Stomach (tissue), 4 donors: ENCODE data around the gene MLLT6.

Experiments
- POLR2AphosphoS5 ChIP-seq, 3 donors: sonication (generic); formaldehyde crosslinking; IDR thresholded peaks; one replicate each; pipeline ENCODE4 v1.6.1; 2016; ENCODE audit warnings: antibody characterized with exemption in 3 of 3
- TF ChIP-seq, protein P1 (sequence below), 7 experiments: fragments of 450-650 bp in 4 of 7; fragments of 200-600 bp in 3 of 7; sonication (generic) in 3 of 7; IDR thresholded peaks; one replicate each; pipeline ENCODE4 v1.5.1; 2016 to 2019; ENCODE audit warnings: antibody characterized with exemption in 7 of 7, control low read depth in 2 of 7, mild to moderate bottlenecking in 1 of 7

DNA sequence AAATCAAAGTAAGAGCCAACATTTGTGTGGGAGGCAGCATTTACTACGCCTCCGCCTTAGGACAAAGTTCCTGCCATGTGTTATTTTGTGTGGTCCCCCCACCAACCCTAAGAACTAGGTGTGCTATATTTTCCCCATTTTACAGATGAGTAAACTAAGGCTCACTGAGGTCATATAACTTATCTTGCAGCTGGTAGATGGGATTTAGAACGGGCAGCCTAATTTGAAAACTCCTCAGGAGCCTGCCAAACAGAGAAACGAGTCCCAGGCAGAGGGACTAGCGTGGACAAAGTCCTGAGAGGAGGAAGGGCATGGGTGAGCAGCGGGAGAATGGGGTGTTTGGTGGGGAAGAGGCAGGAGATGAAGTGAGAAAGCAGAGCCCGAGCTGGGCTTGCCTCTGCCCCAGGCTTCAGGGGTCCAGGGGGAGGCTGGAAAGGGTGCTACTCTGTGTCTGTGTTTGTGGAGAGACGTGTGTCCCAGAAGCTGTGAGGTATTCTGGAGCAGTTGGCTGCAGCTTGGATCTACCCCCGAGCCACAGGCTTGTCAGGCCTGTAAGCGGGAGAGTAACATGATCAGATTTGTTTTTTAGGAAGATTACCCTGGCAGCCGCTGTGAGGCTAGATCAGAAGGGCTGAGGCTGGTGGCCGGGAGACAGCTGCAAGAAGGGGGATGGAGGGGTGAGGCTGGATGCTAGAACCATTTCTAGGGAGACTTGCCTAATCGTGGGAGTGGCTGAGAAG is 5.0 kb downstream of the MLLT6 start:
- TF ChIP-seq, protein P1, sequence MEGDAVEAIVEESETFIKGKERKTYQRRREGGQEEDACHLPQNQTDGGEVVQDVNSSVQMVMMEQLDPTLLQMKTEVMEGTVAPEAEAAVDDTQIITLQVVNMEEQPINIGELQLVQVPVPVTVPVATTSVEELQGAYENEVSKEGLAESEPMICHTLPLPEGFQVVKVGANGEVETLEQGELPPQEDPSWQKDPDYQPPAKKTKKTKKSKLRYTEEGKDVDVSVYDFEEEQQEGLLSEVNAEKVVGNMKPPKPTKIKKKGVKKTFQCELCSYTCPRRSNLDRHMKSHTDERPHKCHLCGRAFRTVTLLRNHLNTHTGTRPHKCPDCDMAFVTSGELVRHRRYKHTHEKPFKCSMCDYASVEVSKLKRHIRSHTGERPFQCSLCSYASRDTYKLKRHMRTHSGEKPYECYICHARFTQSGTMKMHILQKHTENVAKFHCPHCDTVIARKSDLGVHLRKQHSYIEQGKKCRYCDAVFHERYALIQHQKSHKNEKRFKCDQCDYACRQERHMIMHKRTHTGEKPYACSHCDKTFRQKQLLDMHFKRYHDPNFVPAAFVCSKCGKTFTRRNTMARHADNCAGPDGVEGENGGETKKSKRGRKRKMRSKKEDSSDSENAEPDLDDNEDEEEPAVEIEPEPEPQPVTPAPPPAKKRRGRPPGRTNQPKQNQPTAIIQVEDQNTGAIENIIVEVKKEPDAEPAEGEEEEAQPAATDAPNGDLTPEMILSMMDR (IDR thresholded peaks at IDR 0.05): no peak
- TF ChIP-seq POLR2AphosphoS5 (IDR thresholded peaks at IDR 0.05): no peak
